ENCODE measurements around the gene SPDEF. TPM values are rescaled to one million over a fixed set of nuclear protein-coding genes. Genes with fewer than 3 reads are reported as not detected.

The SPDEF gene
- under 0.01 TPM in 1 of 2 replicates, not detected in the other for total RNA-seq

- DNase-seq (ENCODE audit: low read depth in 2 of 2): no peak
These were observed at the start of gene SPDEF for GRCh38 chr6:34556031-34556471. Gene SPDEF (minus strand): TSS chr6:34556329. CDS start chr6:34544455, 11,874 bp downstream.

GRCh38 chr6:34603707-34604106 lies 47.6 kb upstream of the SPDEF start:
- no peak for DNase-seq (ENCODE audit: low read depth in 2 of 2)

- no peak for DNase-seq (ENCODE audit: low read depth in 2 of 2)
These were observed 46.4 kb upstream of the SPDEF start for GRCh38 chr6:34602318-34603111.

GRCh38 chr6:34601706-34602105 lies 45.6 kb upstream of the SPDEF start:
- no peak for DNase-seq (ENCODE audit: low read depth in 2 of 2)

GRCh38 chr6:34600796-34601195 lies 44.7 kb upstream of the SPDEF start:
- no peak for DNase-seq (ENCODE audit: low read depth in 2 of 2)

GRCh38 chr6:34600101-34600500 lies 44.0 kb upstream of the SPDEF start:
- no peak for DNase-seq (ENCODE audit: low read depth in 2 of 2)

GRCh38 chr6:34598712-34599111 lies 42.6 kb upstream of the SPDEF start:
- no peak for DNase-seq (ENCODE audit: low read depth in 2 of 2)

- no peak for DNase-seq (ENCODE audit: low read depth in 2 of 2)
These were observed 41.6 kb upstream of the SPDEF start for GRCh38 chr6:34597605-34598353.

- no peak for DNase-seq (ENCODE audit: low read depth in 2 of 2)
These were observed 40.7 kb upstream of the SPDEF start for GRCh38 chr6:34596798-34597197.

GRCh38 chr6:34595332-34596184 lies 39.4 kb upstream of the SPDEF start:
- no peak for DNase-seq (ENCODE audit: low read depth in 2 of 2)

GRCh38 chr6:34593701-34594100 lies 37.6 kb upstream of the SPDEF start:
- peak in 1 of 2 donors; percentile 35 for DNase-seq (ENCODE audit: low read depth in 2 of 2)

- DNase-seq (ENCODE audit: low read depth in 2 of 2): no peak
These were observed 36.3 kb upstream of the SPDEF start for GRCh38 chr6:34592208-34592952.

GRCh38 chr6:34589691-34590090 lies 33.6 kb upstream of the SPDEF start:
- DNase-seq (ENCODE audit: low read depth in 2 of 2): no peak

- no peak for DNase-seq (ENCODE audit: low read depth in 2 of 2)
These were observed 33.0 kb upstream of the SPDEF start for GRCh38 chr6:34589140-34589539.

- DNase-seq (ENCODE audit: low read depth in 2 of 2): no peak
These were observed 31.7 kb upstream of the SPDEF start for GRCh38 chr6:34587851-34588250.

GRCh38 chr6:34587325-34587724 lies 31.2 kb upstream of the SPDEF start:
- no peak for DNase-seq (ENCODE audit: low read depth in 2 of 2)

- DNase-seq (ENCODE audit: low read depth in 2 of 2): no peak
These were observed 30.4 kb upstream of the SPDEF start for GRCh38 chr6:34586327-34587040.

- DNase-seq (ENCODE audit: low read depth in 2 of 2): no peak
These were observed 29.5 kb upstream of the SPDEF start for GRCh38 chr6:34585512-34586061.

- DNase-seq (ENCODE audit: low read depth in 2 of 2): no peak
These were observed 29.0 kb upstream of the SPDEF start for GRCh38 chr6:34585108-34585507.

GRCh38 chr6:34584694-34585093 lies 28.6 kb upstream of the SPDEF start:
- no peak for DNase-seq (ENCODE audit: low read depth in 2 of 2)
